ENCODE measurements around the gene PELI2. TPM values are rescaled to one million over a fixed set of nuclear protein-coding genes. Genes with fewer than 3 reads are reported as not detected.

Gene PELI2, protein sequence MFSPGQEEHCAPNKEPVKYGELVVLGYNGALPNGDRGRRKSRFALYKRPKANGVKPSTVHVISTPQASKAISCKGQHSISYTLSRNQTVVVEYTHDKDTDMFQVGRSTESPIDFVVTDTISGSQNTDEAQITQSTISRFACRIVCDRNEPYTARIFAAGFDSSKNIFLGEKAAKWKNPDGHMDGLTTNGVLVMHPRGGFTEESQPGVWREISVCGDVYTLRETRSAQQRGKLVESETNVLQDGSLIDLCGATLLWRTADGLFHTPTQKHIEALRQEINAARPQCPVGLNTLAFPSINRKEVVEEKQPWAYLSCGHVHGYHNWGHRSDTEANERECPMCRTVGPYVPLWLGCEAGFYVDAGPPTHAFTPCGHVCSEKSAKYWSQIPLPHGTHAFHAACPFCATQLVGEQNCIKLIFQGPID
- polyA plus RNA-seq (ENCODE audit: insufficient read length in 4 of 4): 10 to 100 TPM; 21.4 to 32.4 (median 27.4) TPM

- peak in 2 of 4 donors; percentile 63 to 73 for DNase-seq (ENCODE audit: low read depth in 4 of 4, low spot score in 2 of 4)
Measured at GRCh38 chr14:56117765-56118610, at the start of gene PELI2. PELI2 (plus strand) TSS chr14:56118411; CDS start chr14:56118661, 250 bp downstream.

GRCh38 chr14:56073799-56074198 is 44.4 kb upstream of the PELI2 start:
- DNase-seq (ENCODE audit: low read depth in 4 of 4, low spot score in 2 of 4): no peak

- no peak for DNase-seq (ENCODE audit: low read depth in 4 of 4, low spot score in 2 of 4)
Measured at GRCh38 chr14:56075301-56075700, 42.9 kb upstream of the PELI2 start.

GRCh38 chr14:56081139-56081538 is 37.1 kb upstream of the PELI2 start:
- no peak for DNase-seq (ENCODE audit: low read depth in 4 of 4, low spot score in 2 of 4)

- no peak for DNase-seq (ENCODE audit: low read depth in 4 of 4, low spot score in 2 of 4)
Measured at GRCh38 chr14:56082880-56083279, 35.3 kb upstream of the PELI2 start.

DNA sequence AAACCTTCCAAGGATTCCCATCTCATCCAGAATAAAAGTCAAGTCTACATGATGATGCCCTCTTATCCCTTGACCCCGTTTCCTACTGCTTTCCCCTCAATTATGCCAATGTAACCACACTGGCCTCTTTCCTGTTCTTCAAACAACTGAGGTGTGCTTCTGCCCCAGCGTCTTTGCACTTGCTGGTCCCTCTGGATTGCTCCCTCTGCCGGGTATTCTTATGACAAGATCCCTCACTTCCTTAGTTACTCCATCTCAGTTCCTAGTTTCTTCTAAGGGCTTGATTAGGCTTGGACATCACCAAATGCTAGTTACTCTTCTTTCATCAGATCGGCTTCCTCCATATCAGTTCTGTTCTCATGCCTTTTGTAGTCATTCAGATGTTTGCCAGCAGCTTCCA is 32.7 kb upstream of the PELI2 start:
- no peak for DNase-seq (ENCODE audit: low read depth in 4 of 4, low spot score in 2 of 4)

DNA sequence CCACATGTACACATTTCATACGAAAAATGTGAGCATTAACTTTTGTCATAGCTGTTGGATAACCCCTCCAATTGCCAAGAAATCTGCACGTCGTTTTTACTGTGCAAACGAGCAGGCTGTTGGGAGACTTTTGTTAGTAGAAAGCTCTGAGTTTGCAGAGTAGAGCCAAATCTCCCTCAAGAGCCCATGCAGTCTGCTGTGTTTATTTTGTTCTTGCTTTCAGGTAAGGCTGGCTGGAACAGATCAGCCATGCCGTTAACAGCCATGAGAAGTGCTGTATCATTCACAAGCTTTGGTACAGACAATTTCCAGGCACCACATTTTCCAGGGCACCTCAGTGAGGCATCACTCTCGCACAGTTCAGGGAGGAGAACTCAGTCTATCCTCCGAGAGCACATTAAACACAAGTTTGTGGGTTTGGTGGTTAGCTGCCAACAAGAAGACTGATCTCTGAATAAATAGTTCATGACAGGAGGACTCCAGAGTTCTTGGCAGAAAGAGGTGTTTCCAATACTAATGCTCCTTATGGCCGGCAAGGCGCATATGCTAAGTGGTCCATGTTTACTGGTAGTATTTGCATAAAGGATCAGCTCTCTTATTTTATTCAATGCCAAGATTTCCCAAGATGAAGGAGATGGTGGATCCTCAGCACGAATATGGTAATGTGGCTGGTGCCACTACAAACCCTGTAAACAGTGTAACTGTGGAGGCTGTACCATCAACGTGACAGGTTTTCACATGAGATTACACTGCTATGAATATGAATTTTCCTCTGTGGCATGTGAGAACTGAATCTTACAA is 30.3 kb upstream of the PELI2 start:
- DNase-seq (ENCODE audit: low read depth in 4 of 4, low spot score in 2 of 4): no peak

DNA sequence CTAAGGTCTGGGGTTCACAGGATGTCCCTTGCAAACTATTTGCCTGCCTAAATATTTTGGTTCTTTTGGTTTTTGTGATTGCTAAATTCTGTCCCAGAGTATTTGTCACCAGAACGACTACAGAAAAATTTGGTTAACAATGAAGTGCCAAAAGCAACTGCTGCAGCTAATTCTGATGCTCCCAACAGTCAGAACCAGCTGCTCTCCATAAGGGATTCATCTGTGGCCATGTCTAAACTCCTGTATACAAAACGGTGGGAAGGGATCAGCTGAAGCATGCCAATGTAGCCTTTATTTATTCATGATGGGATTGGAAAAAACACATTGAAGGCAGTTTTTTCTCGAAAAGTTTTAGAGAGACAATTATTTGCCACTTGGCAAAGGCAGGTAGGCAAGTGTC is 29.3 kb upstream of the PELI2 start:
- DNase-seq (ENCODE audit: low read depth in 4 of 4, low spot score in 2 of 4): no peak

- no peak for DNase-seq (ENCODE audit: low read depth in 4 of 4, low spot score in 2 of 4)
Measured at GRCh38 chr14:56092763-56093162, 25.4 kb upstream of the PELI2 start.

- DNase-seq (ENCODE audit: low read depth in 4 of 4, low spot score in 2 of 4): no peak
Measured at GRCh38 chr14:56094076-56094475, 24.1 kb upstream of the PELI2 start.

DNA sequence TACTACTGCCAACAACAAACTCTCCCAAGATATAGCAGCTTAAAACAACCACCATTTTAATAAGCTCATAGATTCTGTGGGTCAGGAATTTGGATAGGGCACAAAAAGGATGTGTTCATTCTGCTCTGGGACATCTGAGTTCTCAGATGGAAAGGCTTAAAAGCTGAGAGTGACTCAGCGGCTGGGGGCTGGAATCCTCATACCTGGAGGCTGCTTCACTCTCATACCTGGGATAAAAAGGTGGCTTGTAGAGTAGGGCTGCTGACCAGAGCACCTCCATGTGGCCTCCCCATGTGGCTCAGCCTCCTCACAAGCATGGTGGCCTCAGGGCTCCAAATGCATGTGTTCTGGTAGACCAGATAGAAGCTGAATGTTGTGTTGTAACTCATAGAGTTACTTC is 20.2 kb upstream of the PELI2 start:
- no peak for DNase-seq (ENCODE audit: low read depth in 4 of 4, low spot score in 2 of 4)

- no peak for DNase-seq (ENCODE audit: low read depth in 4 of 4, low spot score in 2 of 4)
Measured at GRCh38 chr14:56099081-56099797, 19.0 kb upstream of the PELI2 start.

- no peak for DNase-seq (ENCODE audit: low read depth in 4 of 4, low spot score in 2 of 4)
Measured at GRCh38 chr14:56100556-56100955, 17.7 kb upstream of the PELI2 start.

- no peak for DNase-seq (ENCODE audit: low read depth in 4 of 4, low spot score in 2 of 4)
Measured at GRCh38 chr14:56102941-56103340, 15.3 kb upstream of the PELI2 start.

DNA sequence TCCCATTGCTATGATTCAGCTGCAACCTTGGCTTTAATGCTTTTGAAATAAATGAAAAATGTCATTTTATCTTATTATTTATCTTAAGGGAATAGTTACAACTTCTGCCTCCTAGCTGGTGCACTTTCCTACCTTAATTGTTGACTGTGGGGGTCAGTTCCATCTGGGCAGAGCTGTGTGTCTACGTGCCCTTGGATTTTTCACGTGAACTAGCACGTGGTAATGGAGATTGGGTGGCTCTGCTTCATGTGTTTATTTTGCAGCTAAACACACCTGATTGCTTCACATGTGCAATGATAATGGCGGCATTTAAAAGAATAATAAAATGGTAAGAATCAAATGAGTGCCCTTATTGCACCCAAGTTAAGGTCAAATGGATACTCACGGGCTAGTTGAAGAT is 10.6 kb upstream of the PELI2 start:
- no peak for DNase-seq (ENCODE audit: low read depth in 4 of 4, low spot score in 2 of 4)

DNA sequence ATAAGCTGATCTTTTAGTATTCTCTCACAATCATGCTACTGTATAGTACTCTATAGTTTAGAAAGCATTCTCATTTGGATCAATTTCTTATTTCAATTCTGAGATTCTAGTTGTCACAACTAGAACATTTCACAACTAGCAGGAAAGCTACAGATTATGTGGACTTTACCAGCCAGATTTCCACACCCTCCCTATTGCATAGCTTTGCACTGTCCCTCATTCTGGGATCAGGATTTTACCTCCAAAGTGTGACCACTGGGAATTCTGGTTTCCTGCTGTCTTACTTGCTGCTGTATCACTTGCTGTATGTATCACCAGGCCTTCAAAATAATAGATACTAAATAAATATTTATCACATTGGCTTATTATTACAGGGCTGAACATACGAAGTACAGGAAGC is 10.2 kb upstream of the PELI2 start:
- DNase-seq (ENCODE audit: low read depth in 4 of 4, low spot score in 2 of 4): no peak

- no peak for DNase-seq (ENCODE audit: low read depth in 4 of 4, low spot score in 2 of 4)
Measured at GRCh38 chr14:56112781-56113180, 5.4 kb upstream of the PELI2 start.

- DNase-seq (ENCODE audit: low read depth in 4 of 4, low spot score in 2 of 4): no peak
Measured at GRCh38 chr14:56115334-56115870, 2.8 kb upstream of the PELI2 start.

DNA sequence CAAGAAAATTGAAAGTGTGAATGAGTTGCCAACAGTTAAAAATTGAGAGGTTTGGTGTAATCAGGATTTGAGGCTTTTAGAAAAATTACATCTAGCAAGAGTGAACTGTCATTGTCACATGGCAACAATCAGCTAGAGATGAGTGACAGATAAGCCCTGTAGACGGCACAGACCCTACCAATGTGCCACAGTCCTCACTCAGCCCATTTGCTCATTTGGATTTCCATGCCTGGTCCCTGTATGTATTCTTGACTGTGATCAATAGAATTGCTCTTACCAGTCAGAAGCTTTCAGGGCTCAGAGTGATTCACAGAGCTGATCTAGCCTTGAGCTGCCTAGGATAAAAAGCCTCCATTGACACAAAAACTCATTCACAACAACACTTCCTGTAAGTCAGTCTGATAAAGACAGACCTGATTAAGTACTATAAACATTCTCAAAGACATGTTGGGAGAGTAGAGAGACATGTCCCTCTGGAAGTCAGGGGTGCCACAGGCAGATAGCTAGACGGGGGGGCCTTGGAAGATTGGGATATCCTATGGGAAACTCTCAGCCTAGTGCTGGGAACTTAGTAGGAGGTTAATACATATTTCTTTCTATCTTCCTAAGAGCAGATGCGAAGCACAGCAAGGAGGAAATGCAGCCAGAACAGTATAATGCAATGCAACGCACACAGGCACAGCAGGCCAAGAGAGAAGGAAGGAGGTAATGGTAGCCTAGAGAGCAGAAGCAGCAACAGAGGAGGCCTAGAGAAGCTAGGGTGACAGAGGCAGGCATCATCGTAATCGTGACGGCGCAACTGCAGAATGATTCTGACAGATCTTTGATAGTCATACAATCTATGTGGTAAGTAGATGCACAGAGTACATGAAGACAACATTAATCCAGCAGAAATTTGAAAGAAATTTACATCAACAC is 2.0 kb upstream of the PELI2 start:
- DNase-seq (ENCODE audit: low read depth in 4 of 4, low spot score in 2 of 4): no peak
